COLO668 (cell line): ENCODE measurements around the gene BTBD17.
A peak's percentile ranks its signal among the peaks of the same experiment; 100 is the strongest.

Experiments used
- DNase-seq: peaks from one replicate; lab custom pipeline; 2025; ENCODE audit not compliant: unreplicated experiment; lab: John Stamatoyannopoulos, UW

The BTBD17 gene

GRCh38 chr17:74339537-74340195 is 22.0 kb downstream of the BTBD17 start:
- DNase-seq: peak; percentile 67

- peak; percentile 69 for DNase-seq
Observed at GRCh38 chr17:74337834-74338500, 23.7 kb downstream of the BTBD17 start.

GRCh38 chr17:74336307-74336706 is 25.4 kb downstream of the BTBD17 start:
- DNase-seq: no peak

DNA sequence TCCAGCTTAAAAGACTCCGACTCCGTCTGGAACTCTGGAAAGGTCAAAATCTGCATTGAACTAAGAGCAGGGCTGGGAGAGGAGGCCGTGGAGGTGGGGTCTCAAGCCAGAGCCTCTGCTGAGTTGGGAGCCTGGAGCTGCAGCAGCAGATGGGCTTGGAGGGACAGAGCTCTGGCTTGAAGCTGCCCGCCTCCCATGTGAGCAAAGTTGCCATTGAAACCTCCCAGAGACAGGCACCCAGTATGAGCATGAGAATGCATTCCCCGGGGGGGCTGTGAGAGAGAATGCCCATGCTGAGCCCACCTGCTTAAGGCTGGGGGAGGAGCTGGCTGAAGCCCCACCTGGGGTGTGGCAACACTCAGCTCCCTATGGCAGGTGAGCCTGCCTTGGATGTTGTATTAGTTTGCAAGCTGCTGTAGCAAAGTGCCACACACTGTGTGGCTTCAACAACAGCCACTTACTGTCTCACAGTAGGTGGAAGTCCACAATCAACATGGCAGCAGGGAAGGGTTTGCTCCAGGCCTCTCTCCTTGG is 26.1 kb downstream of the BTBD17 start:
- DNase-seq: no peak

DNA sequence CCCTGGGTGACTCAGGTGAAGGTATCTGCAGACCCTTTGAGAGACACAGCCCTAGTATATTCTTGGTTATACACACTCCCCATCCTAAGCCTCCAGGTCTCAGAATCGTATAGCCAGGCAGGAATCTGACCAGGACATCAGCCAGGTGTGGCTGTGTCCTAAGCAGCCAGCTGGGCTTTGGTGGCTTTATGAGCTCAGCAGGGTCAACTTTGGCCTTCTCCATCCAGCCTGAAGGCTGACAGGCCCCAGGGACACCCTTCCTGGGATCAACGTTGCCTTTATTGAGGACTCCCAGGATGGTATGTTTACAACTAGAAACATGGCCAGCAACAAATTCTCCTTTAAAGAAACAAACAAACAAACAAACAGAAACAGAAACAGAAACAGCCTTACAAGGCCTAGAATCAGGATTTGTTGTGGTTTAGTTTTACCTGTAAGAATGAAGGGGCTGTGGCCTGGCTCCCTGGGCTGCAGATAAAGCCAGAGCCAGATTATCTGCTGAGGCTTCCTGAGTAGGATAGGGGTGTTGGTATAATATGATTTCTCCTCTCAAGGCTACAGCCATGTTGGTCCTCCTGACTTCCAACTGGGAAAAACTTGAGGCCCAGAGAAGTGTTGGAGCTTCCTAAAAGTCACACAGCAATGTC is 27.2 kb downstream of the BTBD17 start:
- DNase-seq: peak; percentile 10

- DNase-seq: peak; percentile 93
Observed at GRCh38 chr17:74332763-74333283, 28.8 kb downstream of the BTBD17 start.

DNA sequence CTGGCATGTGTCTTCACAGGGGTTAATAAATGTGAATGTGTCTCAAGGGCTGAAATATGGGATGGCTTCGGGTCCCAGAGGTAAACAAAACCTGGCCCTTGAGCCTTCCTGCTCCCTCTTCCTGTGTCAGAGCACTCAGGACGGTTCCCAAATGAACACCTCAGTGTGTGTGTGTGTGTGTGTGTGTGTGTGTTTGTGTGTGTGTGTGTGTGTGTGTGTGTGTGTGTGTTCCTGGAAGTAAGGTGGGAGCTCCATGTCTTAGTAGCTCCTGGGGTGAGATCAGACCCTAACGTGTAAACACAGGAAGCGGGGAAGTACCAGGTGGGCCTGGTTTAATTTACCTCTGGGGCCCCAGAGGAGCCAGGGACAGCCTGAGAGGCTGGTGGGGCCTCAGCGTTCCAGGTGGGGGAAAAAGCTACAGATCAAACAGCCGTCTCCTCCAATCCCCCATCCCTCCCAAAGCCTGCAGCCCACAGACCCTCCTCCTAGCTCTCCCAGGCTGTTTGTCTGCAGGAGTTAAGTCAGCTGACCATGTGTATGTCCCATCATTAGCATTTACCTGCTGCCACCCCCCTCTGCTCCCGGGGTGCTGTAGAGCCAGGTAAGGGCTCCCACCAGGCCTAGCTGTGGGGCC is 29.5 kb downstream of the BTBD17 start:
- peak; percentile 64 for DNase-seq

DNA sequence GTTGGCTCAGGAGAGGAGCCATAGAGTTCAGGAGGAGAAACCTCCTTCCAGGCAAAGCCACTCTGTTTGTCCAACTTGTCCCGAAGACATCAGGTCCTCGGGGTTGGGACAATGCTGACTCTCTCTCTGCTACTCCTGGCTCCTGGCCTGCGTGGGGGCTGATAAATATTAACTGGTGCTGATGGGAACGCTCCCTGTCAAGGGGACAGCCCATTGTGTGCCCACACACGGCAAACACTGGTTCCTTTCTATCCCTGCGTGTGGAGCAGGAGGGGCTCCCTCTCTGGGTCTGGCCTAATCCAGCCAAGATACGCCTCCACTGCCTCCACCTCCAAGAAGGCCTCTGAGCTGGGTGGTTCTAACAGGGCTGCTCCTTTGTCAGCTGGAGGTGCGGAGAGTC is 31.2 kb downstream of the BTBD17 start:
- DNase-seq: no peak

- no peak for DNase-seq
Observed at GRCh38 chr17:74329378-74329777, 32.3 kb downstream of the BTBD17 start.

DNA sequence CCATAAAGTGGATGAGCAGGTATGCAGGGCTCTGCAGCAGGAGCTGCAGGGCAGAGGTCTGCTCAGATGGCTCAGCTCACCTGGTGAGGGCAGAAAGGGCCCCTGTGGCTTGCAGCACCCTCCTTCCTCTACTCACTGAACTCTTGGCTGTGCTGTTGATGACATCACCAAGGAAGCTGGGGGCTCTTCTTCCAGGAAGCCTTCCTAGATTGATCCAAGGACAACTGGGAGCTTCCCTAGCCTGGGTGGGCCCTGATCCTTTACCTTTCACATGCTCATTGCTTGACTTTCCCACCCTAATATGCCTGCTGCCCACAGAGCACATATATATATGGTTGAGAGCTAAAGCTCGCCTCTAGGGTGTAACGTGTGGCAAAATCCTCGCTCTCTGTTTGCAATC is 33.2 kb downstream of the BTBD17 start:
- no peak for DNase-seq

DNA sequence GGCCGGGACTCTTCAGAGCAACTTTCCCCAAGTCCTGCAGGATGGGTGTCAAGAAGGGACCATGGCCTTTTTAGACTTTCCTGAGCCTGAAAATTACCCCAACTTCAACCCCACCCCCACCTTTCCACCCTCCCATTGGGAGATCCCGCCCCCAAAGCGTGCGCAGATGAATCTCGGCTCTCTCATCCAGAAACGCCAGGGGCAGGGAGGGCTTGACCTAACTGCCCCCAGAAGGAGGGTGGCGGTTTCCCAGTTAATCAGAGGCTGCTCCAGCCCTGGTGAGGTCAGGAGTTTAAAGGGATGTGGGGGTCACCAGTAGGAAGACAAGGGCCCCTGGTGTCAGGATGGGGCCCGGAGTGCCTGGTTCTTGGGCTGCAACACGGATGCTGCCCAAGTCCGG is 35.2 kb downstream of the BTBD17 start:
- DNase-seq: peak; percentile 20

GRCh38 chr17:74325743-74326379 is 35.8 kb downstream of the BTBD17 start, which contains the start of gene KIF19:
TSS of gene KIF19 (plus strand) at chr17:74326226. CDS start at chr17:74326350, 124 bp downstream.
- peak; percentile 79 for DNase-seq

GRCh38 chr17:74325376-74325742 is 36.3 kb downstream of the BTBD17 start:
- no peak for DNase-seq

DNA sequence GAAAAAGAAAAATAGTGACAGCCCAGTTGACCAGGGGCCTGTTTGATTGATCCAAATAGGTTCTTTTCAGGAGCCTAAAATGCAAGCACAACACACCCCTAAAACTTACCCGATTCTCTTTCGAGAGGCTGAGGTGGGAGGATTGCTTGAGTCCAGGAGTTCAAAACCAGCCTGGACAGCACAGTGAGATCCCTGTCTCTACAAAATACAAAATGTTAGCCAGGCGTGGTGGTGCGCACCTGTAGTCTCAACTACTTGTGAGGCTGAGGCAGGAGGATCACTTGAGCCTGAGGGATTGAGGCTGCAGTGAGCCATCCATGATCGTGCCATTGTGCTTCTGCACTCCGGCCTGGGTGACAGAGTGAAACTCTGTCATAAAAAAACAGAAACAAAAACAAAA is 37.1 kb downstream of the BTBD17 start:
- no peak for DNase-seq

GRCh38 chr17:74318391-74318790 is 43.3 kb downstream of the BTBD17 start:
- DNase-seq: no peak

- no peak for DNase-seq
Observed at GRCh38 chr17:74317071-74317470, 44.6 kb downstream of the BTBD17 start.

DNA sequence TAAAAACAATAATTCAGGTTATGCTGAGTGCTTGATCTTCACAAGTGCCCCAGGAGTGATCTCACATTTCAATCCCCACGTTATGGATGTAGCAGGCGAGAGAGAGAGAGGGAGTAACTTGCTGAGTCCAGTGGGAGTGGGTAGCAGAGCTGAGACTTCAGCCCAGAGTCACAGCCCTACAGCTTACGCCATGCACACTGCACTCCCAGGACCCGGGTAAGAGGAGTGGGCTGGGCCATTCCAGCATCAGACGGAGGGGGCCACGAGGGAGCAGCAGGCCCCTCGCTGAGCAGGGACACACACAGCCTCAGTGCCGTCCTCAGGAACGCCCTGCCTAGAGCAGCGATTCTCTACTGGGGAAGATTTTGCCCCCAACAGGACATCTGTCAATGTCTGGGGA is 45.4 kb downstream of the BTBD17 start:
- no peak for DNase-seq

- no peak for DNase-seq
Observed at GRCh38 chr17:74314877-74315276, 46.8 kb downstream of the BTBD17 start.

GRCh38 chr17:74309902-74310301 is 51.8 kb downstream of the BTBD17 start:
- no peak for DNase-seq

DNA sequence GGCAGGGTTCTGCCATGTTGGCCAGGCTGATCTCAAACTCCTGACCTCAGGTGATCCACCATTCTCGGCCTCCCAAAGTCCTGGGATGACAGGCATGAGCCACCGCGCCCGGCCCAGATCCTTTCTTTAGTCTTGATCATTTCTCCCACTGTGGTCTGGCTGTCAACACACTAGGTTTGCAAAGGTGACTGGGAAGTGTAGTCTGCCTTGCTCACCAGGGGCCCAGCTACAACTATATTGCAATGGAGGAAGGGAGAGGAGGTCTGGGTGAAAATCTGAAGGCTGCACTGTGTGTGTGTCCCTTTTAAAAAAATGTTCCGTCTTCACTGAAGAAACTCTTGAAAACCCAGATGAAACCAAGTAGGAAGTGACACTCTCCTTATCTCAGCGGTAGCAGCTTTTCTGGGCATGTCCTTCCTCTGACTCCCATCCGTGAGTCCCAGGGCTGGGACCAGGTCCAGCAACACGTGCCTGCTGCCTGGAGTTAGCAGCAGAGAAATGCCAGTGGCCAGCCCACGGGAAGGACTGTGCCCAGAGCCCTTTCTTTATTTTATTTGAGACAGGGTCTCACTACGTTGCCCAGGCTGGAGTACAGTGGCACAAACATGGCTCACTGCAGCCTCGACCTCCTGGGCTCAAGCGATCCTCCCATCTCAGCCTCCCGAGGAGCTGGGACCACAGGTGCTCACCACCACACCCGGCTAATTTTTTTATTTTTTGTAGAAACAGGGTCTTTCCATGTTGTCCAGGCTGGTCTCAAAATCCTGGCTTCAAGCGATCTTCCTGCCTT is 53.5 kb downstream of the BTBD17 start:
- no peak for DNase-seq
